Stomach (tissue), 9 donors: ENCODE data around the gene RNU6-9. TPM values are rescaled to one million over a fixed set of nuclear protein-coding genes. Genes with fewer than 3 reads are reported as not detected.
"Not testable (repeated sequence)": the region's sequence is repeated elsewhere in the genome, so short reads cannot be mapped to it uniquely, and the experiment has no call there.

Experiments used
- DNase-seq, 2 donors: peaks; one replicate each; pipeline versions ENCODE4 v3.0.0 to v3.0.0-alpha.2; 2013 to 2019
- H3K27ac ChIP-seq, 5 donors: fragments of 200-600 bp in 4 of 5; sonication (generic) in 4 of 5; one replicate each; pipeline ENCODE4 v1.5.1; 2013 to 2019; ENCODE audit warnings: mild to moderate bottlenecking in 1 of 5, moderate library complexity in 1 of 5
- H3K27me3 ChIP-seq, 3 donors: fragments of 200-600 bp; sonication (generic); one replicate each; pipeline ENCODE4 v1.5.1; 2017 to 2019; ENCODE audit warnings: mixed run types in 1 of 3
- H3K36me3 ChIP-seq, 4 donors: fragments of 200-600 bp; sonication (generic); 1 replicate in 3 of 4; 2 replicates in 1 of 4; pipeline ENCODE4 v1.5.1; 2016 to 2019
- H3K4me1 ChIP-seq, 4 donors: fragments of 200-600 bp; sonication (generic); one replicate each; pipeline ENCODE4 v1.5.1; 2016 to 2019
- H3K4me3 ChIP-seq, 4 donors: fragments of 200-600 bp; sonication (generic) in 3 of 4; one replicate each; pipeline ENCODE4 v1.5.1; 2016 to 2019; ENCODE audit warnings: mild to moderate bottlenecking in 1 of 4
- H3K9me3 ChIP-seq, 4 donors: fragments of 200-600 bp; sonication (generic); one replicate each; pipeline ENCODE4 v1.5.1; 2016 to 2019
- CTCF ChIP-seq, 7 experiments: fragments of 450-650 bp in 4 of 7; fragments of 200-600 bp in 3 of 7; sonication (generic) in 3 of 7; IDR thresholded peaks; one replicate each; pipeline ENCODE4 v1.5.1; 2016 to 2019; ENCODE audit warnings: antibody characterized with exemption in 7 of 7, control low read depth in 2 of 7, mild to moderate bottlenecking in 1 of 7
- EP300 ChIP-seq: sonication (generic); formaldehyde crosslinking; IDR thresholded peaks from one replicate; pipeline ENCODE4 v1.6.1; 2017; ENCODE audit warnings: antibody characterized with exemption
- POLR2A ChIP-seq, 4 donors: fragments of 450-650 bp; IDR thresholded peaks; one replicate each; pipeline ENCODE4 v1.6.1; 2016; ENCODE audit warnings: antibody characterized with exemption in 4 of 4, control low read depth in 2 of 4, mild to moderate bottlenecking in 1 of 4, moderate library complexity in 1 of 4
- POLR2AphosphoS5 ChIP-seq, 3 donors: sonication (generic); formaldehyde crosslinking; IDR thresholded peaks; one replicate each; pipeline ENCODE4 v1.6.1; 2016; ENCODE audit warnings: antibody characterized with exemption in 3 of 3
- WGBS, 5 donors: extraction: QIAGEN DNeasy Blood & Tissue Kit in 3 of 5; methylation state at CpG; one replicate each; pipeline versions ENCODE4 v1.1.5 to v1.1.7; 2013 to 2018; 5-methylcytosine and 5-hydroxymethylcytosine counted together
- intact Hi-C: fragments of 100-400 bp; cut with DNase I; formaldehyde crosslinking; loops from one replicate; pipeline ENCODE4 v1.15.1; 2023; ENCODE audit warnings: low total_unique reads
- polyA plus RNA-seq, 3 donors: library from polyadenylated mRNA; stranded (reverse); fragments of 200-250 nt; gene quantifications; one replicate each; pipeline ENCODE4 v1.2.3, GENCODE V29; 2013
- total RNA-seq, 5 donors: library from RNA; depleted of rRNA; stranded (reverse); fragments of >200 nt; gene quantifications; one replicate each; pipeline versions ENCODE4 v1.1.0 to v1.2.3, GENCODE V29; 2014 to 2016
- donor health status: healthy with polysubstance abuse.
- donor health status: Bipolar disorder and iron deficiency.
- donor health status: healthy.

The RNU6-9 gene
- total and polyA plus RNA-seq, 8 donors: not detected

- H3K36me3 ChIP-seq: peaks cover 22 to 63% (median 62%) of the 10 kb centered on the region in 4 donors
Measured at GRCh38 chr19:889662-890295, 3.5 kb upstream of the RNU6-9 start.

GRCh38 chr19:890831-891230 is 2.5 kb upstream of the RNU6-9 start:
- H3K4me1 ChIP-seq: peaks cover 5 to 31% (median 15%) of the 10 kb centered on the region in 4 donors
- H3K9me3 ChIP-seq: no peaks in the 10 kb centered on the region
- no peak for TF ChIP-seq CTCF (IDR thresholded peaks at IDR 0.05)
- TF ChIP-seq POLR2AphosphoS5 (IDR thresholded peaks at IDR 0.05): no peak
- H3K27me3 ChIP-seq: no peaks in the 10 kb centered on the region
- 86 to 90% (median 87%) methylated on average over 13 to 18 of the region's 18 CpGs for WGBS, 5 donors
- H3K4me3 ChIP-seq: no peak overlapping the region
- peak overlapping the region in 2 of 5 donors; percentile 26 to 42 for H3K27ac ChIP-seq
- intact Hi-C loops: no loop called here
- peaks cover 12 to 53% (median 51%) of the 10 kb centered on the region in 4 donors for H3K36me3 ChIP-seq
- no peak for DNase-seq

More at GRCh38 chr19:889662-890295, 3.5 kb upstream of the RNU6-9 start:
- no peak for TF ChIP-seq EP300
- no peak for TF ChIP-seq POLR2AphosphoS5 (IDR thresholded peaks at IDR 0.05)
- no peak for TF ChIP-seq CTCF (IDR thresholded peaks at IDR 0.05)
- no peak for TF ChIP-seq POLR2A (IDR thresholded peaks at IDR 0.05)
- WGBS, 5 donors: 91 to 94% (median 93%) methylated on average over 11 to 26 of the region's 26 CpGs
- no peaks in the 10 kb centered on the region for H3K27me3 ChIP-seq
- H3K4me3 ChIP-seq: no peak overlapping the region
- DNase-seq: no peak
- no peak overlapping the region for H3K27ac ChIP-seq
- peaks cover 5 to 31% (median 15%) of the 10 kb centered on the region in 4 donors for H3K4me1 ChIP-seq
- intact Hi-C loops: no loop called here
- no peaks in the 10 kb centered on the region for H3K9me3 ChIP-seq

GRCh38 chr19:891421-892200 is 1.7 kb upstream of the RNU6-9 start:
- WGBS, 5 donors: 23 to 45% (median 26%) methylated on average over 37 to 50 of the region's 50 CpGs
- intact Hi-C loops: not testable (repeated sequence)
- DNase-seq: peak; percentile 75 to 86

GRCh38 chr19:892243-892893 is 916 bp upstream of the RNU6-9 start:
- intact Hi-C loops: no loop called here
- H3K4me1 ChIP-seq: peaks cover 5 to 31% (median 15%) of the 10 kb centered on the region in 4 donors
- H3K9me3 ChIP-seq: no peaks in the 10 kb centered on the region
- peak overlapping the region; percentile 68 to 97 (median 83) for H3K4me3 ChIP-seq
- DNase-seq: peak in 1 of 2 donors; percentile 69
- peak overlapping the region; percentile 89 to 98 (median 91) for H3K27ac ChIP-seq
- WGBS, 5 donors: 2 to 7% (median 4%) methylated on average over 15 to 27 of the region's 27 CpGs
- TF ChIP-seq EP300: no peak
- no peak for TF ChIP-seq CTCF (IDR thresholded peaks at IDR 0.05)
- TF ChIP-seq POLR2A (IDR thresholded peaks at IDR 0.05): no peak
- H3K27me3 ChIP-seq: no peaks in the 10 kb centered on the region
- peaks cover 9 to 53% (median 47%) of the 10 kb centered on the region in 4 donors for H3K36me3 ChIP-seq

More at GRCh38 chr19:891421-892200, 1.7 kb upstream of the RNU6-9 start:
- H3K27ac ChIP-seq: peak overlapping the region; percentile 89 to 98 (median 91)
- H3K36me3 ChIP-seq: peaks cover 9 to 52% (median 47%) of the 10 kb centered on the region in 4 donors
- H3K4me3 ChIP-seq: peak overlapping the region; percentile 68 to 97 (median 83)
- not testable (repeated sequence) for H3K9me3 ChIP-seq, H3K27me3 ChIP-seq
- H3K4me1 ChIP-seq: peaks cover 5 to 31% (median 15%) of the 10 kb centered on the region in 4 donors
